ENCODE results near the gene CCSER1. TPM values are rescaled to one million over a fixed set of nuclear protein-coding genes. Genes with fewer than 3 reads are reported as not detected.

The CCSER1 gene
- polyA plus RNA-seq, 12 donors, result 0.17 to 1.9 (median 0.65) TPM; not detected in 2

DNA sequence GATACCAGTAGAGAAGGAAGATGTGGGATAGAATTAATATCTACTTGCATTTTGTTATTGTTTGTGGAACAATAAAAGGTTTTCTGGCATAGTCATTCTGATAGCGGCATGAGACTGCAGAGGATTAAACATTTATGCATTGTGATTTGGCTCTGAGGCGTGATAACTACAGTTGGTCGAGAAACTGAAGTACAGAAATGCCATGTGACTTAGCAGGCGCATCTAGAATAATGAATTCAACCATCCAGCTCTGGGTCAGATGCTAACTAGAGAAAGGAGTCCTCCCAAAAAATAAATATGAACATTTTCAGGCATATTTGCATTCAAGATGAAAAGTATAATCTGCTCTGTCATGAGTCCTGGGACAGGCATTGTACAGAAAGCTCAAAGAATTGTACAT, 62.8 kb downstream of the CCSER1 start:
- DNase-seq, result no peak

GRCh38 chr4:90190525-90190924, 63.3 kb downstream of the CCSER1 start:
- DNase-seq, result no peak

GRCh38 chr4:90198086-90198847, 71.1 kb downstream of the CCSER1 start:
- no peak for DNase-seq

- no peak for DNase-seq
Observed at GRCh38 chr4:90207887-90208454, 80.8 kb downstream of the CCSER1 start.

GRCh38 chr4:90209922-90210321, 82.7 kb downstream of the CCSER1 start:
- DNase-seq, result no peak

DNA sequence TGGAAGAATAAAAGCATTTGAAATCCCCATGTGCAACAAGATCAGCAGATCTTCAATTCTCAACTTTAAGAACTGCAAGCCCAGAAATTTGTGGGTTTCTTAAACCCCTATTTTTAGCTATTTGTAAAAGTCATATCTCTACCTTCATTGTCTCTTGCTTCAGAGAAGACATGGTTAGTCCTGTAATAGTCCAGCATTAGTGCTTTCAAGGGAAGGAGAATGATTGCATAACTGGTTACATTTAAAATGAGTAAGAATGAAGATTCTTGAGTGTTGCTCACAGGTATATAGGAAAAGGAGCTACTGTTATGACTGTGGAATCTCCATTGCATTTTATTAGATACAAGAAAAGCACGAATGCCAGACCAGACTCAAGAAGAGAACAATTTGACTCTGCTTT, 84.0 kb downstream of the CCSER1 start:
- no peak for DNase-seq

- no peak for DNase-seq
Observed at GRCh38 chr4:90215286-90215685, 88.1 kb downstream of the CCSER1 start.

GRCh38 chr4:90219822-90220221, 92.6 kb downstream of the CCSER1 start:
- DNase-seq, result no peak

GRCh38 chr4:90220459-90220858, 93.3 kb downstream of the CCSER1 start:
- no peak for DNase-seq

DNA sequence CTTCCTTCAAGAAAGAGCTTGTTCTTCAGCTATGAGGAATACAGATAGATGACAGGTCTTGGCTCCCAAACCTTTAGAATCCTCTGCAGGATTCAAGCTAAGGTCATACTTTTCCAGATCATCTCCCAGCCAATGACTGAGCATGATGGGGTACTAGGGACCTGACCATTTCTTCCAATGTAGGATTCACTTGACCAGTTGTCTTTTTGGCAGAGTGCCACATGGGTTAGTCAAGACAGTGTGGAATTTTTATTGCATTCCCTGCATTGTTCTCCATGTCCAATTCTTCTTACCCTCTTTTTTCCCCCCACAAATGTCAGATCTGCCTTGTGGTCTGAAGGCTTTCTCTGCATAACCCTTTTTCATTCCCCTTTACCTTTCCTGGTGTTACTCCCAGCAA, 99.5 kb downstream of the CCSER1 start:
- DNase-seq, result no peak

DNA sequence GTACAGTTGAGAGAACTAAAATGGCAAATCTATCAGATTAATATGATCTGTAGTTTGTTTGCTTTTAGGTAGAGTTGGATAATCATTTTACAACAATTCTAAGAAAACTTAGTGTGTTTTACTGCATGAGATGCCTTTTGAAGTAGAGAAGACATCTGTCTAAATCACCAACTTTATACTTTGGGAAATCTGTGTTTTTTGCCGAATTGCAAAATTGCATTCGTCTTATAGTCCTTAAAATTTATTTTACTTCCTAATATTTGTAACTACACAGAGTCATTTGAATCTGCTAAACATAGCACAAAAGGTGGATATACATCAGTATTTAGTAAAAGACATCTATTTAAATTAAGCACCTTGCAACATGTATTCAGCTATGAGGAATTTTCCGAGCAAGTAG, 100.0 kb downstream of the CCSER1 start:
- no peak for DNase-seq

DNA sequence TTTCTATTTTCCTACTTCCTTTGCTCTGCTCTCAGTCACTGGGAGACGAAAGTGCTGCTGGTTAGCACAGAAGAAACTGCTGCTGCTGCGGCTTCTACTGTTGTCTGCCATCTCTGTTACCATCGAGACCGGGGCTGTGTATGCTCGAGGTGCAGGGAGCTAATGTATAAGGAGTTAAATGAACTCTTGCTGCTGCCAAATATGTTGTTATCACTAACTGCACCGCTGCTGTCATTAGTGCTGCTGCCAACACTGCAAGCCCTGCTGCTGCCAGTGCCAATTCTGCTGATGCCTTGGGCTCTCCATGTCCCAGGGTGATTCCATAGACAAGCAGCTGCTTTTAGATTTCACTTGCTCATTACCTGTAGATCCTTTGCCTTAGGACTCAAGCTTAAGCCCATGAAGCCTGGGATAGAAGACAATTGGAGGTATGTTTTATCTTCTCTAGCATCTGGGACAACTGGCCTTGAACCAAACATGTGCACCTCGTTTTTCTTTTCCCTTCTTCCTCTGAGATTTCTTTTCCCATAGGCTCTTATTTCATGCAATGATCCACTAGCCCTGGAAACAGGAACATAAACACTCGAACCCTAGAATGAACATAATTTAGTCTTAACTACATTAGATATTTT, 107.8 kb downstream of the CCSER1 start:
- no peak for DNase-seq

DNA sequence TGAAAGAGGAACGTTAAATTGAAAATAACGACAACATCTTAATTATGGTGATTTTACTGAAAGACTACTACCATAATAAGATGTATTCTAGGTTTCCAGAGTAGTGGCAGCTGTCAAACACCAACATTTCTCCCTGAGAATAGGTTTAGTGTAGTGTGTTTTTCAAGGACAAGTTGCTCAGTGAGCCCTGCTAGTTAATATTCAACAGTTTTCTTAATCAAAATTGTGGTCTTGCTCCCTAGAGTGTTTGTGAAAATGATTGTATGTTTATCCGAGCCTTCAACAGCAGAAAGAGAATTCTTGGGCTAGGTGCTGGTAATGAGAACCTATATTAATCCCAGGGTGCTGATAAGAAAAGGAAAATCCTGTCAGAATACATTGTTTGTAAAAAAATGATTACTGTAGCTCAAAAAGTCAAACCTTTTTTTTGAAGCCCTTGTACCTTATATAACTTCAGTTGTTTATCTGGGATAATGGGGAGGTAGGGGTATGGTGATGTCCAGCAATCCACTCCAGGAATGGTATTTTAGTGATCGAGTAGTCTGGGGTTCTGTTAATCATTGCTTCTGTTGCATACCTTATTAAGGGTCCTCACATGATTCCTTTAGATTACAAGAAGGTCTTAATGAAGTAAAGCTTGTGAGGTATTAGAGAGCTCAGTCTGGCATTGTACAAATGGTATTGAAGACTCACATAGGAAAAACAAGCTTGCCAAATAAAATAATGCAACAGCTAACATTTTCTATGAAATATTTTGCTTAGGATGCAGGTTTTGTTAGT, 110.7 kb downstream of the CCSER1 start:
- no peak for DNase-seq

GRCh38 chr4:90240333-90240732, 113.1 kb downstream of the CCSER1 start:
- DNase-seq, result no peak

- no peak for DNase-seq
Observed at GRCh38 chr4:90241008-90241407, 113.8 kb downstream of the CCSER1 start.

- DNase-seq, result no peak
Observed at GRCh38 chr4:90245837-90246236, 118.6 kb downstream of the CCSER1 start.

- no peak for DNase-seq
Observed at GRCh38 chr4:90246816-90247215, 119.6 kb downstream of the CCSER1 start.

DNA sequence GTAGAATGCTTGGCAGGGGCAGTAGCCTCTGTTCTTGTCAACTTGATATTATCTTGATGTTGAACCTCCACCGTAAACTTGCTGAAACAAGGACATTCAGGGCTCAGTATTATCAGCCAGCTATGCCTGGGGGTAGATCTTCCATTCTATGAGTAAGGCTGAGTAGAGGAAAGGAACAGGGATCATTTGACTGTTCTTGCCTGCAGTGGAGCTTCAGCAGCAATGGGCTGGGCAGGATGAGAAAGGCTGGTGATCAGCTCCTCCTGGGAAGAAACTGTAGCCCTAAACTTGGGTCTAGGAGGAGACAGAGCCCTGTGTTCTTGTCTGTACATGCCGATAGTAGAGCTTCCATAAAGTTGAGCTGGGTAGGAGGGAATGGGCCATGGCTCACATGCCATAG, 127.2 kb downstream of the CCSER1 start:
- no peak for DNase-seq

GRCh38 chr4:90274175-90274574, 147.0 kb downstream of the CCSER1 start:
- no peak for DNase-seq

GRCh38 chr4:90280954-90281353, 153.8 kb downstream of the CCSER1 start:
- no peak for DNase-seq

GRCh38 chr4:90281541-90282355, 154.6 kb downstream of the CCSER1 start:
- no peak for DNase-seq

DNA sequence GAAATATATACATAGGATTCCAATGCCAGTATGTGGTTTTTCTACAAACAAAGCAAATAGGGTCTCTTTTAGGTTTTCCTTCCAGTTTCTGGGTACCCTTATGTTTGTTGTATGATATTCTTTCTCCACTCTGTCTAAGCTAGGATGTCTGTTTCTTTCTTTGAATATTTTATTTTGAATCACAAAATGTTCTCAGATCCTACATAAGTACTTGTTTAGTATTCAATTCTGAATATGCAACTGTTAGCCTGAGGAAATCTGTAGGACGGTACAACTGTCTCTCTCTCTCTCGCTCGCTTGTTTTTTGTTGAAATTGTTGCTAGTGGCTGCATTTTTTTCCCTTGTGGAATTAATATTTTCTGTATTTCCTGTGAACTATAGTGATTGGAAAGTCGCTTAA, 163.2 kb downstream of the CCSER1 start:
- DNase-seq, result no peak
